ENCODE data around the gene PCBP4.

PCBP4 gene

GRCh38 chr3:52004906-52005395 lies 37.7 kb upstream of the PCBP4 start:
- WGBS, result 87% methylated on average over 4 of the region's 4 CpGs
- Histone ChIP-seq H3K27me3 (ENCODE audit: insufficient read depth, low read length) (no peaks in the 10 kb centered on the region), H3K4me3 (ENCODE audit: low read length) (no peak overlapping the region), H3K9ac (ENCODE audit: low read depth, low read length) (0 out of 2 replicates have a peak overlapping the region, but pooled peaks have one; percentile 10), H3K4me1 (ENCODE audit: insufficient read depth, low read length) (peaks cover 23% of the 10 kb centered on the region), H3K36me3 (ENCODE audit: insufficient read depth, low read length) (no peaks in the 10 kb centered on the region), H3K27ac (ENCODE audit: low read depth, low read length) (peak overlapping the region; percentile 58; the same call in 1 of the 2 replicates), H3K9me3 (ENCODE audit: insufficient read depth, low read depth, low read length) (no peaks in the 10 kb centered on the region)

- no peaks in the 10 kb centered on the region for H3K27me3 ChIP-seq (ENCODE audit: insufficient read depth, low read length)
- H3K27ac ChIP-seq (ENCODE audit: low read depth, low read length), result no peak overlapping the region; the same call in 1 of the 2 replicates
- peaks cover 23% of the 10 kb centered on the region for H3K4me1 ChIP-seq (ENCODE audit: insufficient read depth, low read length)
- no peak overlapping the region for H3K9ac ChIP-seq (ENCODE audit: low read depth, low read length)
- no peak overlapping the region for H3K4me3 ChIP-seq (ENCODE audit: low read length)
- WGBS, result 38% methylated on average over 16 of the region's 16 CpGs
- H3K36me3 ChIP-seq (ENCODE audit: insufficient read depth, low read length), result no peaks in the 10 kb centered on the region
- H3K9me3 ChIP-seq (ENCODE audit: insufficient read depth, low read depth, low read length), result no peaks in the 10 kb centered on the region
Observed at GRCh38 chr3:52004163-52004787, 37.0 kb upstream of the PCBP4 start.

GRCh38 chr3:52002748-52003147 lies 35.5 kb upstream of the PCBP4 start:
- no peak overlapping the region for H3K9ac ChIP-seq (ENCODE audit: low read depth, low read length)
- H3K27me3 ChIP-seq (ENCODE audit: insufficient read depth, low read length), result no peaks in the 10 kb centered on the region
- H3K4me1 ChIP-seq (ENCODE audit: insufficient read depth, low read length), result peaks cover 28% of the 10 kb centered on the region
- no peaks in the 10 kb centered on the region for H3K9me3 ChIP-seq (ENCODE audit: insufficient read depth, low read depth, low read length)
- H3K4me3 ChIP-seq (ENCODE audit: low read length), result no peak overlapping the region
- no peaks in the 10 kb centered on the region for H3K36me3 ChIP-seq (ENCODE audit: insufficient read depth, low read length)
- WGBS, result 60% methylated on average over 5 of the region's 6 CpGs
- H3K27ac ChIP-seq (ENCODE audit: low read depth, low read length), result no peak overlapping the region

- Histone ChIP-seq H3K9ac (ENCODE audit: low read depth, low read length) (no peak overlapping the region), H3K36me3 (ENCODE audit: insufficient read depth, low read length) (no peaks in the 10 kb centered on the region), H3K4me3 (ENCODE audit: low read length) (no peak overlapping the region), H3K27ac (ENCODE audit: low read depth, low read length) (no peak overlapping the region), H3K4me1 (ENCODE audit: insufficient read depth, low read length) (peaks cover 30% of the 10 kb centered on the region), H3K9me3 (ENCODE audit: insufficient read depth, low read depth, low read length) (no peaks in the 10 kb centered on the region), H3K27me3 (ENCODE audit: insufficient read depth, low read length) (no peaks in the 10 kb centered on the region)
- WGBS, result 3% methylated on average over 18 of the region's 18 CpGs
Observed at GRCh38 chr3:52001443-52001974, 34.3 kb upstream of the PCBP4 start.

GRCh38 chr3:51999846-52000245 lies 32.6 kb upstream of the PCBP4 start:
- Histone ChIP-seq H3K27me3 (ENCODE audit: insufficient read depth, low read length) (no peaks in the 10 kb centered on the region), H3K27ac (ENCODE audit: low read depth, low read length) (no peak overlapping the region), H3K9me3 (ENCODE audit: insufficient read depth, low read depth, low read length) (no peaks in the 10 kb centered on the region), H3K36me3 (ENCODE audit: insufficient read depth, low read length) (peaks cover 4% of the 10 kb centered on the region), H3K4me3 (ENCODE audit: low read length) (no peak overlapping the region), H3K9ac (ENCODE audit: low read depth, low read length) (no peak overlapping the region), H3K4me1 (ENCODE audit: insufficient read depth, low read length) (peaks cover 19% of the 10 kb centered on the region; the same call in 1 of the 2 replicates)
- WGBS, result 89% methylated on average over 2 of the region's 2 CpGs

GRCh38 chr3:51998774-51999173 lies 31.5 kb upstream of the PCBP4 start:
- Histone ChIP-seq H3K4me1 (ENCODE audit: insufficient read depth, low read length) (peaks cover 23% of the 10 kb centered on the region; the same call in 1 of the 2 replicates), H3K9me3 (ENCODE audit: insufficient read depth, low read depth, low read length) (no peaks in the 10 kb centered on the region), H3K36me3 (ENCODE audit: insufficient read depth, low read length) (peaks cover 15% of the 10 kb centered on the region), H3K27me3 (ENCODE audit: insufficient read depth, low read length) (no peaks in the 10 kb centered on the region), H3K27ac (ENCODE audit: low read depth, low read length) (no peak overlapping the region), H3K4me3 (ENCODE audit: low read length) (no peak overlapping the region), H3K9ac (ENCODE audit: low read depth, low read length) (no peak overlapping the region)
- 89% methylated on average over 7 of the region's 7 CpGs for WGBS

GRCh38 chr3:51997935-51998596 lies 30.8 kb upstream of the PCBP4 start:
- H3K4me1 ChIP-seq (ENCODE audit: insufficient read depth, low read length), result peaks cover 23% of the 10 kb centered on the region; the same call in 1 of the 2 replicates

GRCh38 chr3:51997172-51997571 lies 29.9 kb upstream of the PCBP4 start:
- 91% methylated on average over 2 of the region's 2 CpGs for WGBS
- peaks cover 19% of the 10 kb centered on the region; the same call in 1 of the 2 replicates for H3K4me1 ChIP-seq (ENCODE audit: insufficient read depth, low read length)
- no peak overlapping the region for H3K27ac ChIP-seq (ENCODE audit: low read depth, low read length)
- H3K27me3 ChIP-seq (ENCODE audit: insufficient read depth, low read length), result no peaks in the 10 kb centered on the region
- no peaks in the 10 kb centered on the region for H3K9me3 ChIP-seq (ENCODE audit: insufficient read depth, low read depth, low read length)
- no peak overlapping the region for H3K9ac ChIP-seq (ENCODE audit: low read depth, low read length)
- peaks cover 29% of the 10 kb centered on the region for H3K36me3 ChIP-seq (ENCODE audit: insufficient read depth, low read length)
- no peak overlapping the region for H3K4me3 ChIP-seq (ENCODE audit: low read length)

More at GRCh38 chr3:51997935-51998596, 30.8 kb upstream of the PCBP4 start:
- 46% methylated on average over 6 of the region's 7 CpGs for WGBS
- Histone ChIP-seq H3K27me3 (ENCODE audit: insufficient read depth, low read length) (no peaks in the 10 kb centered on the region), H3K4me3 (ENCODE audit: low read length) (no peak overlapping the region), H3K9me3 (ENCODE audit: insufficient read depth, low read depth, low read length) (no peaks in the 10 kb centered on the region), H3K36me3 (ENCODE audit: insufficient read depth, low read length) (peaks cover 21% of the 10 kb centered on the region), H3K9ac (ENCODE audit: low read depth, low read length) (no peak overlapping the region), H3K27ac (ENCODE audit: low read depth, low read length) (no peak overlapping the region)

- under 1% methylated on average over 40 of the region's 40 CpGs for WGBS
- Histone ChIP-seq H3K4me3 (ENCODE audit: low read length) (peak within 1 kb of the TSS; percentile 84), H3K27me3 (ENCODE audit: insufficient read depth, low read length) (no peaks in the 10 kb centered on the region), H3K4me1 (ENCODE audit: insufficient read depth, low read length) (peaks cover 17% of the 10 kb centered on the region; the same call in 1 of the 2 replicates), H3K9ac (ENCODE audit: low read depth, low read length) (peak within 1 kb of the TSS; percentile 98), H3K27ac (ENCODE audit: low read depth, low read length) (peak within 1 kb of the TSS; percentile 86), H3K9me3 (ENCODE audit: insufficient read depth, low read depth, low read length) (no peaks in the 10 kb centered on the region), H3K36me3 (ENCODE audit: insufficient read depth, low read length) (peaks cover 39% of the 10 kb centered on the region)
Observed at GRCh38 chr3:51995346-51996163, 28.3 kb upstream of the PCBP4 start, which contains the start of gene RPL29. Gene RPL29 (minus strand): TSS chr3:51995895. CDS start chr3:51995461, 434 bp downstream.

GRCh38 chr3:51994530-51994929 lies 27.3 kb upstream of the PCBP4 start:
- Histone ChIP-seq H3K4me1 (ENCODE audit: insufficient read depth, low read length) (peaks cover 17% of the 10 kb centered on the region; the same call in 1 of the 2 replicates), H3K27me3 (ENCODE audit: insufficient read depth, low read length) (no peaks in the 10 kb centered on the region), H3K27ac (ENCODE audit: low read depth, low read length) (peak overlapping the region; percentile 86), H3K9ac (ENCODE audit: low read depth, low read length) (peak overlapping the region; percentile 98), H3K4me3 (ENCODE audit: low read length) (peak overlapping the region; percentile 84), H3K36me3 (ENCODE audit: insufficient read depth, low read length) (peaks cover 39% of the 10 kb centered on the region), H3K9me3 (ENCODE audit: insufficient read depth, low read depth, low read length) (no peaks in the 10 kb centered on the region)
- WGBS, result 88% methylated on average over 2 of the region's 2 CpGs
